IPS-NIHi11 (cell line): ENCODE measurements around the gene MYBPC2.

Source experiments
- DNase-seq: peaks from one replicate; pipeline ENCODE4 v3.0.0; 2012; ENCODE audit warnings: mixed read lengths, low spot score

The MYBPC2 gene

DNA sequence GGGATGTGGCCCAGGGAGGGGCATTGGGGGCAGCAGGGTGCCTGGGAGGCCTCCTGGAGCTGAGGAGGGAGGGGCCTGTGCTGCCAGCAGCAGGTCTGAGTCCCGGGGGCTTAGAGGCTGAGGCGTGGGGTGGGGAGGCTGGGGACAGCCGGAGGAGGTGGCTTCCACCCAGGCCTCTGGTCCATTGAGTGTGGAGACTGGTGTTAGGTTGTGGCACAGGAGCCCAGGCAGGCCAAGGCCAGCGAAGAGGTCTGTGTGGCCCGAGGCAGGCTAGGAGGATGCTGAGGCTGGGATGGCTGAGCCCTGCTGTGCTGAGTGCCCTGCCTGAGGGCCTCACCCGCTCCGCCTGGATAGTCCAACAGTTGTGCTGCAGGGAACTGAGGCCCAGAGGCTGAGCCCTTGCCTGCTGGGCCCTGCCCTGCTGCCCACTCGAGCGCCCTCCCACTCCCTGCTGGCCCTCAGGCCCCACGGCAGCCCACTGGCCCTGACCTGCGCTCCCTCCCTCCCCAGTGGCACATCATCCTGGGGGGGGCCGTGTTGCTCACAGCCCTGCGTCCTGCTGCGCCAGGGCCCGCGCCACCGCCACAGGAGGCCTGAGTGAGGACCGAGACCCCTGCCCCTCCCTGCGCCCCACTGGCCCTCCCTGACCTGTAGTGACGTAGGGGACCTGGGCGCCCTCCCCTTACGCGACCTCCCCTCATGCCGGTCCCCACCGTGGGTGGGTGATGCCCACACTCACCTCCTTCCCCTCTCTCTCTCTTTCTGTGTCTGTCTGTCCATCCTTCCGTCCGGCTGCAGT, 48.9 kb downstream of the MYBPC2 start:
- no peak for DNase-seq

DNA sequence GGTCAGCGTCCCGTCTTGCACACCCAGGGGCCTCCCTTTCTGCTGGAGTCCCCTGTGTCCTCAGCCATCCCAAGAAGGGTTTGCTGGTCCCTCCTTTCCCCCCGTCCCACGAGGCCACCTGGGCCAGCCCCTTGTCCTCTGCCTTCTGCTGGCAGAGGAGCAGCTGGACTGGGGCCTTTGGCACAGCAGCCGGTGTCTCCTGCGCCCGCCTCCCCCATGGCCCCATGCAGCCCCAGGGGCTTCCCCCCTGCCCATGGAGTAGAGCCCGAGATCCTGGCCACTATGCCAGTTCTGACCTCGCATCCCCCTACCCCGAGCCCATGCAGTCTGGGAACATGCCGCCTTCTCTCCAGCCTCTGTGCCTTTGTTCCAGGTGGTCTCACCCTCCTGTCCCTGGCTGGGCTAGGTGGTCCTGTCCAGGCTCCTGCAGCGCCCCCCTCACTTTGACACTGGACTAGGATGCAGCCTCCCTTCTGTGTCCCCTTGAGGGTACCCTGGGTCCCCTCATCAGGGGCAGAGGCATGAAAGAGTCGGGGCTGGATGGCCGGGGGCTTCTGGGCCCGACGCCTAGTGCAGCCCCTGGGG, 49.7 kb downstream of the MYBPC2 start:
- no peak for DNase-seq

DNA sequence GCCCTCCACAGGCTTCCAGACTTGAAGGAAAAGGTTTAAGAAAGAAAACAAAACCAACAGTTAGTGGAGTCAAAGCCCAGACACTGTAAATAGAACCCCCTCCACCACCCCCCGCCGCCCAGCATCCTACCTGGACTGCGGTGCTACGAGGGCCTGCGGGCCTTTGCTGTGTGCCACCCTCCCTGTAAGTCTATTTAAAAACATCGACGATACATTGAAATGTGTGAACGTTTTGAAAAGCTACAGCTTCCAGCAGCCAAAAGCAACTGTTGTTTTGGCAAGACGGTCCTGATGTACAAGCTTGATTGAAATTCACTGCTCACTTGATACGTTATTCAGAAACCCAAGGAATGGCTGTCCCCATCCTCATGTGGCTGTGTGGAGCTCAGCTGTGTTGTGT, 50.2 kb downstream of the MYBPC2 start:
- no peak for DNase-seq

- no peak for DNase-seq
These were observed 52.7 kb downstream of the MYBPC2 start for GRCh38 chr19:50485284-50485955.

- peak; percentile 54 for DNase-seq
These were observed 54.3 kb downstream of the MYBPC2 start for GRCh38 chr19:50486823-50487515.

- DNase-seq = no peak
These were observed 55.9 kb downstream of the MYBPC2 start for GRCh38 chr19:50488389-50489194.

DNA sequence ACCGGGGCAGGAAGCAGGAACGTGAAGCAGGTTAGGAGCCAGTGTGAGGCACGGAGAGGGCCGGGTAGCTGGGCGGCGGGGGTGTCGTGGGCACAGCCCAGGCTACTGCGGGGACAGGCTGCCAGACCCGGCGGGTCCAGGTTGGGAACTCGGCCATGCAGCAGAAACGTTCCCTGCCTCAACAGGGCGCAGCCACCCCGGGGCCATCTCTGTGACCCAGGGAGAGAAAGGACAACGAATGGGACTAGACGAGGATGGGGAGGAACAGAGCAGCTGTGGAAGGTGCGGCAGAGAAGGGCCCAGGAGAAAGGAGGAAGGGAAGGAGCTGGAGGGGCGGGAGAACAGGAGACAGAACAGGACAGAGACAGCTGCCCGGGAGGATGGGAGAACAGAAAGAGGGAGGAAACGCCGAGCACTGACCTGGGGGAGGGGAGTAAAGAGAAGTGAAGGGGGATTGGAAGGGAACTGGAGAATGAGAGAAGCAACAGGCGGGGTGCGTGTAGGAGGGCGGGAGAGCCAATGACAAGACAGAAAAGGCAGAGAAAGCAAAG, 56.8 kb downstream of the MYBPC2 start:
- DNase-seq = no peak

DNA sequence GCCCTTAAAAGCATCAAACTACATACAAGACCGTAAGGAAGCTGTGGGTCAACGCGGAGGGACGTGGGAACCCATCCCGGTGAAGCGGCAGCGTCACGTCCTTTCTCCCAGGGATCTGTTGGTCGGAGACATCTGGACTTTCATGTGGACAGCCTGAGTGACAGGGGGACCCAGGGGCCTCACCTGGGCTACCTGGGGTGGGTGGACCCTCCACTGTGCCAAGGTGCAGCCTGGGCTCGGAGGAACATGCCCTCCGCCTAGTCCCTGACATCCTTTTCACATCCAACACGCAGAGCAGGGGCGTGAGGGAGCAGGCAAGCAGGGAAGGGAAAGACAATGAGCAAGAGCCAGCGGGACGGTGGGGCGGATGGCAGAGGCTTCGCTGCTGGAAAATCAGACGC, 57.7 kb downstream of the MYBPC2 start:
- DNase-seq = no peak

- no peak for DNase-seq
These were observed 58.3 kb downstream of the MYBPC2 start for GRCh38 chr19:50490991-50491472.

DNA sequence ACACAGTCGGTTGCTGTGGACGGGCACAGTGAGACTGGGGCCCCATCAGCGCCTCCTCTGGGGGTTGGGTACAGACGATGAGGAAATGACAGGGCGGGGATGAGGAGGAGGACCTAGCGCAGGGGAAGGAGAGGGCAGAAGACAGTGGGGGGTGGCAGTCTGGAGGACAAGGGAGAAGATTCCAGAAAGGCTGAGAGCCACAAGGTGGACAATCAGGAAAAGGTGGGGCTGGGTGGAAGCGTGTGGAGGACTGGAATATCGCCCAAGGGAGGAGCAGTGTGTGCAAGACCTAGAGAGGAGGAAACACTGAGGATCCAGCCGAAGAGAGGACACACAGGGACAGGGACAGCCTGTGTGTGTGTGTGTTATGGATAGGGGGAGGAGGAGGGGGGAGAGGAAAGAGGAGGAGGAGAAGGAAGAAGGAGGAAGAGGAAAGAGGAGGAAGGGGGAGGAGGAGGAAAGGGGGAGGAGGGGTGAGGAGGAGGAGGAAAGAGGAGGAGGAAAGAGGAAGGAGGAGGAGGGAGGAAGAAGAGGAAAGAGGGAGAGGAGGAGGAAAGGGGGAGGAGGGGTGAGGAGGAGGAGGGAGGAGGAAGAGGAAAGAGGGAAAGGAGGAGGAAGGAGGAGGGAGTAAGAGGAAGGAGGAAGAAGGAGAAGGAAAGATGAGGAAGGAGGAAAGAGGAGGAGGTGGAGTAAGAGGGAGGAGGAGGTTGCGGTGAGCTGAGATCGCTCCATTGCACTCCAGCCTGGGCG, 59.8 kb downstream of the MYBPC2 start:
- no peak for DNase-seq

- DNase-seq = no peak
These were observed 60.5 kb downstream of the MYBPC2 start for GRCh38 chr19:50493171-50493570.

DNA sequence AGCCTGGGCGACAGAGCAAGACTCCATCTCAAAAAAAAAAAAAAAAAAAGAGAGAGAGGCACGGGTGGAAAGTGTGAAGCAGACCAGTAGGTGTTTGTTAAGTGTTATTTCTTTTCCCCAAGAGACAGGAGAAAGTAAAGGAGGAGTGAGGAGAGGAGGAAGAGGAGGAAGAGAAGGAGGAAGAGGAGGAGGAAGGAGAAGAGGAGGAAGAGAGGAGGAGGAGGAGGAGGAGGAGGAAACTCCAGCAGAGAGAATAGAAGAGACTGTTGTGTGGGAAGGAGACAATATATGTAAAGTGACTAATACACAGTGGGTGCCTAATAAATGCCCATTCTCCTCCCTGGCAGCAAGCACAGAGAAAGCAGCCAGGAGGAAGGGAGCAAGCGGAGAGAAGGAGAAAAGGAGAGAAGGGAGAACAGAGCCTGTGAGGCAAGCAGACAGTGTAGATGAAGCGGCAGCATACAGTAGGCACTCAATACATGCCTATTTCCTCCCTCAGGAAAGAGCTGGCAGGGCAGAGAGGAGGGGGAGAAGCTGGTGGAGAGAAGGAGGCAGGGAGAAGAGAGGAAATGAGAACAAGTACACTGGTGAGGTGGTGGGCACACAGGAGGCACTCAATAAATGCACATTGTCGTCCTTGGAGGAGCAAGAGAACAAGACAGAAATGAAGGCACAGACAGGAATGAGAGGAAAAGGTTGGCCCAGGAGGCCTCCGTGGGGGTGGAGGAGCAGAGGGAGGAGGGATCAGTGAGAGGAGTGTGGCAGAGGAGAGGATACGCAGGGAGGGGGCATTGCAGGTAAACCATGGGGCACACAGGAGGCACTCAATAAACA, 61.7 kb downstream of the MYBPC2 start:
- no peak for DNase-seq

GRCh38 chr19:50495020-50495531, 62.4 kb downstream of the MYBPC2 start:
- DNase-seq = no peak

DNA sequence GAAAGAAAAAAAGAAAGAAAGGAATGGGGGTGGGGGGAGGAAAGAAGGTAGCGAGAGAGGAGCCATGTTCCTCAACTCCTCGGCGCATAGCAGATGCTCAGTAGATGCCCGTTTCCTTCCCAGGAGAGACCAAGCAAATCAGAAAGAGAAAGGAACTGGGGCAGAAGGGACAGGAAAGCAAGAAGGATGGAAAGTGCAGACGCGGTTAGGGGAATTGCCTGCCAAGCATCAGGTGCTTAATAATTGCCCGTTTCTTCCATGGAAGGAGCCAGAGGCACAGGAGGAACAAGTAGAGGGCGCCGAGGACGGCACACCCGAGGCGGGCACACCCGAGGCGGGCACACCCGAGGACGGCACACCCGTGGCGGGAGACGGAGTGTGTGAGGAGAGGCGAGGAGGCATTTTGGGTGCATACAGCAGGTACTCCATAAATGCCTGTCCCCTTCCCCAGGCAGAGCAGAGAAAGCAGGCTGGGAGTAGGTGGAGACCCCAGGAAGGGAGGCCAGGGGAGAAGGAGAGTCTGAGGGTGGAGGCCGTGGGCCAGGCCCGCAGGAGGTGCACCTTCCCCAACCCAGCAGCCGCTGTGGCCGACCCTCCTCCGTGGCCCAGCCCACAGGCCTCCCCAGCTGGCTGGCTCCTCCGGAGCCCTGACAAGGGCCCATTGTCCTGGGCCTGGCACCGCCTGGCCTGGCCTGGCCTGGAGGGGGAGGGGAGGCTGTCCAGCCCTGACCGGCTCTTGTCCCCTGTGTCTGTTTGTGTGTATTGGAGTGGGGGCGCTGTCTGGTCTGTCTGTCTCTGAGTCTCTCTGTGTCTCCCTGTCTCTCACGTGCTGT, 63.7 kb downstream of the MYBPC2 start:
- DNase-seq = peak; percentile 69

DNA sequence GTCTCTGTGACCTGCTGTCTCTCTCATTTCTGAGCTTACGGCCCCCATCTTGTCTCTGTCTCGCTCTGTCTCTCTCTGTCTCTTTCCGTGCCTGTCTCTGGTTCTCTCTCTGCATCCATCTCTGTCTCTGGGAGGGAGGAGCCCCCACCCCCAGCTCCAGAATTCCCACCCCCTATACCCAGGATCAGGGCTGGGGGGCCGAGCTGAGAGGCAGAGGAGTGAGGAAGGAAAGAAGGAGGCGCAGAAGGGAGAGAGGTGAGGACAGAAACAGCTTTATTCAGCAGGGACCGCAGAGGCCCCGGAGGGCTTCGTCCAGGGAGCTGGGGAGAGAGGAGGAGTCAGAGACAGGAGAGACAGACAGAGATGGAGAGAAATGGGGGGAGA, 64.3 kb downstream of the MYBPC2 start:
- no peak for DNase-seq

GRCh38 chr19:50498219-50499056, 65.7 kb downstream of the MYBPC2 start:
- no peak for DNase-seq

DNA sequence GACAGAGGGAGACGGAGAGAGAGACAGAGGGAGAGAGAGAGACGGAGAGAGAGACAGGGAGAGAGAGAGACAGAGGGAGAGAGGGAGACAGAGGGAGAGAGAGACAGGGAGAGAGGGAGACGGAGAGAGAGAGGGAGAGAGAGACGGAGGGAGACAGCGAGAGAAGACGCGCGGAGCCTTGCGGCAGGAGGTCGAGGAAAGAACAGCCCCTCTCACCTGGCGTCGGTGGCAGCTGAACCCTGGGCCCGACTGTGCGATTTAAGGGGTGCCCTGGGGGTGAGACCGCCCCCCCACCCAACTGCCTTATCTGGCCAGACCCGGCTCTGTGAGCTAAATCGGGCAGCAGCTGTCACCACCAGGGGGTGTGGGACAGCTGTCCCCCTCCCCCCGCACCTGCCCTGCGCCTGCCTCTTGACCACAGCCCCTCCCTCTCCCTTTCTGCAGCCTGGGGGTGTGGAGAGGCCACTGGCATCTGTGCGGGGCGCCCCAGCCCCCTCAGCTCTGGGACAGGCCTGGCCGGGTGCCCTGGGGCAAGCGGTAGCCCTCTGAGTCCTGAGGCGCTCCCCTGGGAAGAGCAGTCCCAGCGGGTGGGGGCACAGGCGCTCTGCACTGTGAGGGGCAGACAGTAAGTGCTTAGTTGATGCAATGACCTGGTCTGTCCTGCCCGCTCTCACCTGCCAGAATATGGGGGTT, 67.5 kb downstream of the MYBPC2 start:
- peak; percentile 55 for DNase-seq
